ENCODE data around the gene FAM20B.

FAM20B gene

DNA sequence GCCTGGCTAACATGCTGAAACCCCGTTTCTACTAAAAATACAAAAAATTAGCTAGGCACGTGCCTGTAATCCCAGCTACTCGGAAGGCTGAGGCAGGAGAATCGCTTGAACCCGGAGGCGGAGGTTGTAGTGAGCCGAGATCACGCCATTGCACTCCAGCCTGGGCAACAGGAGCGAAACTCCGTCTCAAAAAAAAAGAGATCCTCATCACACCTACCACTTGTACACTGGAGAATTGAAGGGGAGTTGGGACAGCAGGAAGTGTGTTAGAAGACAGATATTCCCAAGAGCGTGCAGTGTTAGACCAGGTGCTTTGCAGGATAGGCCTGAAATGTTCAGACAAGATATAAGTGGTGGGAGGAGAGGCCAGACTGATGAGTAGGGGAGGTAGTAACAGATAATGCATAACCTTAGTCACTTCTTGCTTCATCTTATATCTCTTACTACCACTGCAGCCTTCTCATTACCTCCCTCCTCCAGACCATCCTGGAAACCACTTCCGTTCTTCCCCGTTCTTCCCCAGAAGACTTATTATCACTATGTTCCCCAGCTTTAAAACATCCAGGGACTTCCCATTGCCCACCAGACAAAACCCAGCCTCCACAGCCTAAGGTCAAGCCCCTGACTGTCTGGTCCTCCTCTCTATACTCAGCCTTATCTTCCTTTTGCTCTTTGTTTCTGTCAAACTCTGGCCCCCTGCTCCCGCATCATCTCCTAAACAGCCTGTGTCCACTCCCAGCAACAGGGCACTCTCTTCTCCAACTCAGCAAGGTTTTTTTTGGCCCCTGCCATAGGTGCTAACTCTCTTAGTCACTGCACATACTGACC is 21.3 kb downstream of the FAM20B start:
- TF ChIP-seq TAF1 (IDR thresholded peaks at IDR 0.05; ENCODE audit: low read depth, low read length) (no peak), PAX5 (IDR thresholded peaks at IDR 0.05; ENCODE audit: insufficient read depth, low read length, severe bottlenecking) (no peak), POU2F2 (IDR thresholded peaks at IDR 0.05; ENCODE audit: low read depth, low read length) (no peak), SPI1 (IDR thresholded peaks at IDR 0.05; ENCODE audit: low read depth, low read length) (no peak), POLR2AphosphoS5 (IDR thresholded peaks at IDR 0.05; ENCODE audit: low read depth, low read length) (no peak), POLR2A (IDR thresholded peaks at IDR 0.05; ENCODE audit: low read depth, low read length) (no peak)
- no peak for FAIRE-seq
- no peak for DNase-seq (ENCODE audit: insufficient read length, low spot score)

DNA sequence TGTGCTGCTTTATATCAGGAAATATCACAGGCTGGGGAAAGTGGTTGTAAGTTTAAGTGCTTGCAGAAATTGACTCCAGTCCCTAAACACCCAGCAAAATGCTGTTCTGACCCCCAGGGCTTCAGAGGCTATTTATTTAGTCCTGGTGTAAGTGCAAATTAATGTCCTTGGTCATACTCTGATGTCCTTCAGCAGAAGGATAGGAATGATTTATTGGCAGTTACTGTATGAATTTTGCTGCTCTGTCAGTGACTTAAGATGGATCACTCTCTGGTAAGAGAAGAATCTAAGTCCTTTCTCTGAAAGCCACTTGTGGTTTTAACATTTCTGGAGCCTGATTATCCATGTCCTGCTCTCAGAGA is 21.9 kb downstream of the FAM20B start:
- TF ChIP-seq POU2F2 (IDR thresholded peaks at IDR 0.05; ENCODE audit: low read depth, low read length) (no peak), PAX5 (IDR thresholded peaks at IDR 0.05; ENCODE audit: insufficient read depth, low read length, severe bottlenecking) (no peak), SPI1 (IDR thresholded peaks at IDR 0.05; ENCODE audit: low read depth, low read length) (no peak), POLR2A (IDR thresholded peaks at IDR 0.05; ENCODE audit: low read depth, low read length) (no peak), POLR2AphosphoS5 (IDR thresholded peaks at IDR 0.05; ENCODE audit: low read depth, low read length) (no peak)
- FAIRE-seq, result no peak
- DNase-seq (ENCODE audit: insufficient read length, low spot score), result no peak

- TF ChIP-seq PAX5 (IDR thresholded peaks at IDR 0.05; ENCODE audit: insufficient read depth, low read length, severe bottlenecking) (no peak), POU2F2 (IDR thresholded peaks at IDR 0.05; ENCODE audit: low read depth, low read length) (no peak)
- no peak for FAIRE-seq
These were observed 22.8 kb downstream of the FAM20B start for GRCh38 chr1:179048339-179049124.

DNA sequence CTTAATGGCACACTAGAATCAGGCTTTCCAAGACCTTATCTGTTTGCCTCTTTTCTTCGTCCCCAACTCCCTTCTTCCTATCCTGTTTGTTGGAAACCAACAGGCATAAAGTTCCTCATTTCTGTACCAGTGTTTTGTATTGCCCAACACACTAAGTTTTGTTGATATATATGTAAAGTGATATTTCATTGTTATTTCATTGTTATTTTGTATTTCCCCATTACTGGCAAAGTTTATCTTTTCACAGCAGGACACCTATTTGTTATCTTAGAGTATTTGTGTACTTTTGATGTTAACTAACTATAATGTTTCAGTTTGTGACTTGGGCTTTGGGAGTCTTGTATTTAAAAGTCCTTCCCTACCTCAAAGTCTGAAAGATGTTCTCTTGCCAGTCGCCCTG is 27.1 kb downstream of the FAM20B start:
- FAIRE-seq, result no peak
- TF ChIP-seq PAX5 (IDR thresholded peaks at IDR 0.05; ENCODE audit: insufficient read depth, low read length, severe bottlenecking) (no peak), TAF1 (IDR thresholded peaks at IDR 0.05; ENCODE audit: low read depth, low read length) (no peak), SPI1 (IDR thresholded peaks at IDR 0.05; ENCODE audit: low read depth, low read length) (no peak), POU2F2 (IDR thresholded peaks at IDR 0.05; ENCODE audit: low read depth, low read length) (no peak), POLR2AphosphoS5 (IDR thresholded peaks at IDR 0.05; ENCODE audit: low read depth, low read length) (no peak), POLR2A (IDR thresholded peaks at IDR 0.05; ENCODE audit: low read depth, low read length) (no peak)
- DNase-seq (ENCODE audit: insufficient read length, low spot score), result no peak

More at GRCh38 chr1:179048339-179049124, 22.8 kb downstream of the FAM20B start:
- no peak for DNase-seq (ENCODE audit: insufficient read length, low spot score)

GRCh38 chr1:179053486-179053885 is 27.8 kb downstream of the FAM20B start:
- DNase-seq (ENCODE audit: insufficient read length, low spot score), result no peak
- no peak for TF ChIP-seq POU2F2 (IDR thresholded peaks at IDR 0.05; ENCODE audit: low read depth, low read length)
- no peak for TF ChIP-seq POLR2AphosphoS5 (IDR thresholded peaks at IDR 0.05; ENCODE audit: low read depth, low read length)
- TF ChIP-seq POLR2A (IDR thresholded peaks at IDR 0.05; ENCODE audit: low read depth, low read length), result no peak
- TF ChIP-seq PAX5 (IDR thresholded peaks at IDR 0.05; ENCODE audit: insufficient read depth, low read length, severe bottlenecking), result no peak
- TF ChIP-seq SPI1 (IDR thresholded peaks at IDR 0.05; ENCODE audit: low read depth, low read length), result no peak
- TF ChIP-seq TAF1 (IDR thresholded peaks at IDR 0.05; ENCODE audit: low read depth, low read length), result no peak
- no peak for FAIRE-seq

DNA sequence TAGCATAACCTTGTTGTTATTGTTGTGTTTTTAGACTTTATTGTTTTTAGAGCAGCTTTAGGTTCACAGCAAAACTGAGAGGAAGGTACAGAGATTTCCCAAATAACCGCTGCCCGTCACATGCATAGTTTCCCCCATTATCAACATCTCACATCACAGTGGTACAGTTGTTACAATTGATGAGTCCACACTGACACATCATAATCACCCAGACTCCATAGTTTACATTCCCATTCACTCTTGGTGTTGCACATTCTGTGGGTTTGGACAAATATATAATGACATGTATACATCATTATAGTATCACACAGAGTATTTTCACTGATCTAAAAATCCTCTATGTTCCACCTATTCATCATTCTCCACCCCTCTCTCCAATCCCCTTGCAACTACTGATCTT is 30.2 kb downstream of the FAM20B start:
- FAIRE-seq, result no peak
- no peak for TF ChIP-seq POLR2AphosphoS5 (IDR thresholded peaks at IDR 0.05; ENCODE audit: low read depth, low read length)
- TF ChIP-seq TAF1 (IDR thresholded peaks at IDR 0.05; ENCODE audit: low read depth, low read length), result no peak
- no peak for TF ChIP-seq PAX5 (IDR thresholded peaks at IDR 0.05; ENCODE audit: insufficient read depth, low read length, severe bottlenecking)
- no peak for TF ChIP-seq POLR2A (IDR thresholded peaks at IDR 0.05; ENCODE audit: low read depth, low read length)
- TF ChIP-seq SPI1 (IDR thresholded peaks at IDR 0.05; ENCODE audit: low read depth, low read length), result no peak
- TF ChIP-seq POU2F2 (IDR thresholded peaks at IDR 0.05; ENCODE audit: low read depth, low read length), result no peak
- no peak for DNase-seq (ENCODE audit: insufficient read length, low spot score)

GRCh38 chr1:179058487-179059483 is 33.1 kb downstream of the FAM20B start:
- no peak for FAIRE-seq
- TF ChIP-seq SPI1 (IDR thresholded peaks at IDR 0.05; ENCODE audit: low read depth, low read length) (no peak), POU2F2 (IDR thresholded peaks at IDR 0.05; ENCODE audit: low read depth, low read length) (no peak), TAF1 (IDR thresholded peaks at IDR 0.05; ENCODE audit: low read depth, low read length) (no peak), POLR2A (IDR thresholded peaks at IDR 0.05; ENCODE audit: low read depth, low read length) (no peak), POLR2AphosphoS5 (IDR thresholded peaks at IDR 0.05; ENCODE audit: low read depth, low read length) (no peak)
- no peak for DNase-seq (ENCODE audit: insufficient read length, low spot score)

DNA sequence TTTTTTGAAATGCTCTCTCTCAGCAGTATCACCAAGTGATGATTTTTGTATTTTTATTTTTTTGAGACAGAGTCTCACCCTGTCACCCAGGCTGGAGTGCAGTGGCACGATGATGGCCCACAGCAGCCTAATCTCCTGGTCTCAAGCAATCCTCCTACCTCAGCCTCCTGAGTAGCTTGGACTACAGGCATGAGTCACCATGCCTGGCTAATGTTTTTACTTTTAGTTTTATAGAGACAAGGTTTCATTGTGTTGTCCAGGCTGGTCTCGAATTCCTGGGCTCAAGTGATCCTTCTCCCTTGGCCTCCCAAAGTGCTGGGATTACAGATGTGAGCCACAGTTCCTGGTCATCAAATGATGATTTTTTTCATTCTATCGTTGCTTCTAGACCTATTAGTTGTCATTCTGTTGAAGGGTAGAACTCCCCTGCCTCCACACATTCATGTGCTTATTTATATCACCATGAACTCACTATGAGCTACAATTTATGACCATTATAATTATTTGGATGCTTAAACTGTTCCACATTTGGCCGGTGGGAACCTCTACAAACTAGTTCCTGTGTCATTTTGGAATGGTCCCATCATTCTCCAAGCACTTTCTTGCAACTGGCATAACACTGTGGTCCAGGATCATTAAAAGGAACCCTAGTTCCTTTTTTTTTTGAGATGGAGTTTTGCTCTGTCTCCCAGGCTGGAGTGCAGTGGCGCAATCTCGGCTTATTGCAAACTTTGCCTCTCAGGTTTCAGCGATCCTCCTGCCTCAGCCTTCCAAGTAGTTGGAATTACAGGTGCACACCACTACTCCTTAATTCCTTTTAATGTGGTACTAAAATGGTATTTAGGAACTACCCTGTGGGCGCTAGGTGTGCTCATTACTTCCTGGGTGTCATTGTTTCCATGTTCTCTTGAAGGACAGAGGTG is 35.9 kb downstream of the FAM20B start:
- DNase-seq (ENCODE audit: insufficient read length, low spot score), result no peak
- no peak for TF ChIP-seq POU2F2 (IDR thresholded peaks at IDR 0.05; ENCODE audit: low read depth, low read length)
- TF ChIP-seq POLR2A (IDR thresholded peaks at IDR 0.05; ENCODE audit: low read depth, low read length), result no peak
- TF ChIP-seq SPI1 (IDR thresholded peaks at IDR 0.05; ENCODE audit: low read depth, low read length), result no peak
- TF ChIP-seq TAF1 (IDR thresholded peaks at IDR 0.05; ENCODE audit: low read depth, low read length), result no peak
- no peak for TF ChIP-seq PAX5 (IDR thresholded peaks at IDR 0.05; ENCODE audit: insufficient read depth, low read length, severe bottlenecking)
- no peak for TF ChIP-seq POLR2AphosphoS5 (IDR thresholded peaks at IDR 0.05; ENCODE audit: low read depth, low read length)
- no peak for FAIRE-seq

Data from GM12891 (cell line).